ENCODE measurements around the gene SLC7A9.
"Not testable (repeated sequence)": the region's sequence is repeated elsewhere in the genome, so short reads cannot be mapped to it uniquely, and the experiment has no call there.

The SLC7A9 gene

DNA sequence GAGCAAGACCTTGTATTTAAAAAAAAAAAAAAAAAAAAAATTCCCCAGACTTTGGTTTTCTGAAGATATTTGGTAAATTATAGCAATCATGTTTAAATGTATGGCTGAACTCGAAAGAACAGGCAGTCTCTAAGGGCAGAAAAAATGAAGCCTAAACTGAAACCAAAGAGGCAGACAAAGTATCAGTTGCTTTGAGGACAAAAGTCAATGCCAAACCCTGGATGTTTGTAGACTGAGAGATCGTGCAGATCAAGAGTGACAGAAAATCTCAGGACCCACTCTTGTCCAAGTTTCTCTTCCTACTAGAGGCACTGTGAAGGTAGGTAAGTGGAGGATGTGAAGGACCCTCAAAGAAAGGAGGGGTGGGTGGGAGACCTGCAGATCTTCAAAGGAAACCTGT, 11.1 kb upstream of the SLC7A9 start:
- no peak for DNase-seq

DNA sequence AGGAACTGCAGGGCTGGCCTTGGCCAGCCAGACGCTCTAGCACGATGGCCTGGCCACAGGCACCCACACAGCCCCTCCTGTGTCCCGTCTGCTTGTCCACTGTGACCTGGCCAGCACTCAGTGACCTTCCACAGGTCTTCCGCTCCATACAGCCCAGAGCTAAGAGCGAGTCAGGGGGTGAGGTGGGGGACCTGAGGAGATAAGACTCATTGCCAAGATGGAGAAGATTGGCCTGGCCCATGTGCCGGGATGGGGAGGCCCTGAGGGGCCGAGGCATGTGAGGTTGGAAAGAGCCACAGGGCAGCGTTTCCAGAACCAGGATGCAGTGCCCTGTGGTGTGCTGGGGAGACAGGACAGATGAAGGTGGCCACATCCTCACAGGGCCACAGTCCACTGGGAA, 10.2 kb upstream of the SLC7A9 start:
- no peak for DNase-seq

DNA sequence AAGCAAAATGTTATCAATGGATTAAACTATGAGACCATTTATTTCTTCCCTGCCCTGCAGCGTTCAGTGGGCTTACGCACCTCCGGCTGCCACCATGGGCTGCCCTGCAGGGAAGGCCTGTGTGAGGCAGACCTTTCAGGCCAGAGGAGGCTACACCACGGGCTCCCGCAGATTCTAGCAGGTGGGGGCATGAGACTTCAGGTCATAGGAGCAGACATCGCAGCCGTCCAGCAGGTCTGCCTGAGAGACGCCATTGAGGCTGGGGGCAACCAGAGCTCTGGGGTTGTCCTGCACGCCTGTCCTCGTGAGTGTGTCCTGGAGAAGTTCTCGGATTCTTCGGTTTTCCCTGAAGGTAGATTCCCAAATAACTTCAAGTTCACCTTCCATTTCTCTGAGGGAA, 9.4 kb upstream of the SLC7A9 start:
- no peak for DNase-seq

GRCh38 chr19:32877977-32878745, 8.6 kb upstream of the SLC7A9 start:
- no peak for DNase-seq

- DNase-seq: no peak
Measured at GRCh38 chr19:32877323-32877912, 7.9 kb upstream of the SLC7A9 start.

DNA sequence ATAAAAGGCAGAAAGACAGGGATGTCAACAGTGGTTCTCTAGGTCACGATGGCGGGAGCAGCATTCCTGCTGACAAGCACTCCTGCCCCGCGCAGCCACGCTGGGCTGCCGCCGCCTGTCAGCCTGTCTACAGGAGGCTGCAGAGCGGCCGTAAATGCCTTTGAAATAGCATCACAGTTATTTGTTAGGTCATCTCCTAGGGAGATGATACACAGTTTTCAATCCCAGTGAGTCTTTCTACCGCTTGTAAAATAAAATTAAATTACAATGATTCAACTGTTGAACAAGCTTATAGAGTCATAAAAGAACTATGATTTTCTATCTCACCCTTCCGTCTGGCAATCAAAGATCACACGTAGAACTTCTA, 7.3 kb upstream of the SLC7A9 start:
- no peak for DNase-seq

DNA sequence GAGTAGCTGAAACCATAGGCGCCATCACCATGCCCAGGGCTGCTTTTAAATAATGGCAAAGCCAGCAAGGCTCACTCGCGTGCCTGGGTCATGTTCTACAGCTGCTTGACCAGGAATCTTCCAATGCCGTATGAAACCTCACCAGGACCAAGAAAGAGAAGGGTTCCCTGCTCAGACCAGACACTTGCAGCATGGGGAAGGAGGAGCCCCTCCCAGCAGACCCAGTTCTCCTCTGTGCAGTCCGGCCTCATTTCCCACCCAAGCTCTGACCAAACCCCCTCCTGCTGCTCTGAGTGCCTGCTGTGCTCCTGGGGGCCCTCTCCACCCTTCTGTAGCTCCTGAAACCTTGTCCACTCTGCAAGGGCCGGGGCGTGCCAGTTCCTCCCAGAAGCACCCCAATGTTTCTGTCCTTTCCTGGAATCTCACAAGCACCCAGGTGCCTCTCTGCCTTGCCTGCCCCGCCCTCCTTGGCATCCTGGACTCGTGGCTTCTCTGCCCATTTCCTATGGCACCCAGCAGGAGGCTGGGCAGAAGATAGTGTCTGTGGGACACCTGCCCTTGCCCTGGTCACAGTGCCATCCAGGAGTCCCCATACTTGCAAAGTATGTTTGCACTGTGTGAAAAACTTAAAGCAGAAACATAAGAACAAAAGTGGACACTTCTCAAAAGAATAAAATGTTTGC, 6.8 kb upstream of the SLC7A9 start:
- DNase-seq: no peak

DNA sequence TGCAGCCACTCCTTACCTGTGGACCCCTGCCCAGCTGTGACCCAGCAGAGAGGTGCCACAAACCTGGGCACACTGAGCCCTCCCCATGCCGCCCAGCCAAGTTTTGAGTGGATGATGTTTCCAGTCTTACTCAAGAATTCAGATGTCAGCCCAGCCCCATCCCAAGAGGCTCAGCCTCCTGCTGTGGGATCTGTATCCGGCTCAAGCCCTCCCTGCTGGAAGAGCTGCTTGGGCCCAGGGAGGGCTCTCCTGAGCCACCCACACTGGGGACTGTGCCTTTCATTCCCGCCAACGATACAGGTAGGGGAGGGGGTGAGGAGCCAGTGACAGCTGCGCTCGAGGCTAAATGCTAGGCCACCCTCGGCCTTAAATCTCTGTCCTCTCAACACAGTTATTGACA, 5.9 kb upstream of the SLC7A9 start:
- DNase-seq: no peak

DNA sequence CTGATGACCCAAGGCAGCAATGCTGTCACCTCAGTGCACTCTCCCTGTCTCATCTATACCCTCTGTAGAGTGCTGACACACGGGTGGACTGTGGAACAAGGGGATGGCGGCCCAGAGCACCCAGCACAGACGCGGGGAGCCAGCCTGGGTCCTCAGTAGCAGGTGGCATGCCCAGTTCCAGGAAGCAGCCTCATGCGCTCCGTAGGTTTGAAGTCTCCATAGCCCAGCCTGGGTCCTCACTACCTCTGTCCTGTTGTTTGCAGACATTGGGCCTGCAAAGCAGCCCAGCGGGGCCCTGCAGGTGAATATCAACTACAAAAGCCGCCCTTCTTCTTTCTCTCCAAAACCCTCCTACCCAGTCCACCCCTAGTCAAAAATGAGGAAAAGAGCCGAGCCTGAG, 5.0 kb upstream of the SLC7A9 start:
- DNase-seq: no peak

- no peak for DNase-seq
Measured at GRCh38 chr19:32873247-32873959, 3.8 kb upstream of the SLC7A9 start.

DNA sequence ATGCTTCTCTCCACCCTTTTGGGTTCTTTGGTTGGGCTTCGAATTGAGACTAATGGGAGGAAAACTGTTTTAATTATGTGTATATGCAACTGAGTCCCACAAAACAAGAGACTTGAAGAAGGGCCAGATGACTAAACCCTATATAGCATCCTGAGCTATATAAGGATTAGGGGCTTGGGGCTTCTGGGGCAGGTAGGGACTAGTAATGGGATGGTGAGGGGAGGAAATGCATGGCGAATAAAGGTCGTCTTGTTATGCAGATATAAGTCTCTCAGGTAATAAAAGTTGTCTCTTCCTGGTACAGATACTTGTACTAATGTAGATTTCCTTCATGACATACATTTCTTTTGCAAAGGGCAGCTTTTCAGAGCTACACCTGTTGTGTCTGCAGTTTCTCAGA, 2.8 kb upstream of the SLC7A9 start:
- DNase-seq: no peak

DNA sequence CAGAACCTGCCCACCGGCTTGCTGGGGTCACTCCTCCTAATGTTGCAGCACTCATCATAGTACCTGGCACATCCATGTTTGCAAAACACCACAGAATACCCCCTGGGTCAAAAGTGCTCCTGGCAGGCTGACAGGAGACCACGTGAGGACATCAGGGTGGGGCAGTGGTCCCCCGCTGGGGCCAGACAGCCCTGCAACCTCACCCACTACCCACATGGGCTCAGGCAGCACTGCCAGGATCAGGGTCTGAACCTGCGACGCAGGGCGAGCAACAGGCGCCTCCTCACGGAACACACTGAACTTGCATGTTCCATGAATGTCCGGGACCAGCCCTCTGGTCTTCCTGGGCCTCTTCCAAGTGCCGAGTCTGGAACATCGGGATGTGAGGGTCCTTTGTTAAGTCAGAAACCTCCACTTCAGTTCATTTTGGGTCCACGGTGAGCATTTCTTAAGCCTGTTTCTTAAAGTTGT, 1.4 kb upstream of the SLC7A9 start:
- no peak for DNase-seq

- no peak for DNase-seq
Measured at GRCh38 chr19:32869966-32870573, 503 bp upstream of the SLC7A9 start.

GRCh38 chr19:32868206-32868950, 1.2 kb downstream of the SLC7A9 start:
- DNase-seq: no peak

DNA sequence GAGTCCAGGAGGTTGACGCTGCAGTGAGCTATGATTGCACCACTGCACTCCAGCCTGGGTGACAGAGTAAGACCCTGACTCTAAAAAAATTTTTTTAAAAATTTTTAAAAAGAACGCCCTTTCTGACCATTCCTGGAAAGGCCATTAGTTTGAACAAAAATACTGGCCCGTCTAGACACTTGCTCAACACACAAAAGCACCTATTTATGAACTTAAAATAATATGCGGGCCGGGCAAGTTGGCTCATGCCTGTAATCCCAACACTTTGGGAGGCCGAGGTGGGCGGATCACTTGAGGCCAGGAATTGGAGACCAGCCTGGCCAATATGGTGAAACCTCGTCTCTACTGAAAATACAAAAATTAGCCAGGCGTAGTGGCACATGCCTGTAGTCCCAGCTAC, 2.1 kb downstream of the SLC7A9 start:
- DNase-seq: not testable (repeated sequence)

GRCh38 chr19:32866564-32867265, 2.9 kb downstream of the SLC7A9 start:
- no peak for DNase-seq

- DNase-seq: no peak
Measured at GRCh38 chr19:32866061-32866460, 3.5 kb downstream of the SLC7A9 start.

DNA sequence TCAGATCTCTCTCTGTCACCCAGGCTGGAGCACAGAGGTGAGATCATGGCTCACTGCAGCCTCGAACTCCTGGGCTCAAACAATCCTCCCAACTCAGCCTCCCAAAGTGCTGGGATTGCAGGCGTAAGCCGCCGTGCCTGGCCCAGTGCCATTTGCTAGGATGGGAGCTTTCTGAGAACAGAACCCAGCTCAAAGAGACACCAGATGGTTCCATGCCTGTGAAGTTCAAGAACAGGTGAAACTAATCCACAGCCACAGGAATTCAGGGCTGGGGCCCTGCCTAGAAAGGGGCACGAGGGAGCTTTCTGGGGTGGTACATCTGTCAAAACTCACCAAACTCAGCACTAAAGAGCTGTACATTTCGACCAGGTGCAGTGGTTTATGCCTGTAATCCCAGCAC, 4.2 kb downstream of the SLC7A9 start:
- DNase-seq: no peak

DNA sequence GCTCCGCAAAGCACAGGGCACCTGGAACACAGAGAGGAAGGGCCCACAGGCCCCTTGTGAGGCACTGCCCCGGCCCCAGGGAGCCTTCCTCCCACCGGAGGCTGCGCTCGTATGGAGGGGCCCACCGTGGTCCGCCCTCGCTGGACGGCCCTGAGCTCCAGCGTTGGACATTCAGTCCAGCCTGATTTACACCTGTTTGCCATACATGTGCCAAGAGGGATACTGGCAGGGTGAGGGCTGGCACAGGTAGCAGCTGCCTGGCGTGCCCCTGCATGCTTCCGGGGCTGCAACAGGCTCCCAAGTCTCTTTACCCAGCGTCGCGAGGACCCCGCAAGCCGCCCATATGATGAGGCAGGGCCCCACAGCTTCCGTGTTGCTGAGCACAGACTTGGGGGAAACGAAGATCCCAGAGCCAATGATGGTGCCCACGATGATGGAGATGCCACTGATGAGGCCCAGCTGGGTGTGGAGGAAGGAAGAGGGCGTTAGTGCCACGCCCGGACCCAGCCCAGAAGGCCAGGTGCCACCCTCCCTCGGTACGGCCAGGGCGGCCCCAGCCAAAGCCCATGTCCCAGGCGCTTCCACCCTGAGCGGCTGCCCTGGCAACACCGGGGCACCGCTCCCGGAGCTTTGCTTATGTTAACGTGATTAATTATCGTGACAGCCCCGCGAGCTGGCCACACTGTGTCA, 5.1 kb downstream of the SLC7A9 start:
- DNase-seq: no peak

- no peak for DNase-seq
Measured at GRCh38 chr19:32863841-32864240, 5.7 kb downstream of the SLC7A9 start.

- DNase-seq: no peak
Measured at GRCh38 chr19:32863301-32863700, 6.3 kb downstream of the SLC7A9 start.

All from hematopoietic multipotent progenitor cell treated with erythropoietin and hydrocortisone succinate and interleukin-3 and kit ligand, for 4 days (in vitro differentiated cells).